Stimulated activated naive CD8-positive, alpha-beta T cell treated with anti-CD3 and anti-CD28 coated beads, Interleukin-15, Interleukin-2, amounts not matched to agents 100 U/mL and 50 U/mL, for 24 hours (primary cell): ENCODE data around the gene CSTF3.

Experiments used
- ATAC-seq: fragments of 150-1000 bp; cut with Tn5 transposase; one replicate; pipeline ENCODE4 v1.10.0; 2021
- DNase-seq: peaks from one replicate; pipeline ENCODE4 v3.0.0; 2021

CSTF3 gene

GRCh38 chr11:33040862-33041453 is 120.3 kb downstream of the CSTF3 start:
- no peak for DNase-seq
- peak; percentile 41 for ATAC-seq

DNA sequence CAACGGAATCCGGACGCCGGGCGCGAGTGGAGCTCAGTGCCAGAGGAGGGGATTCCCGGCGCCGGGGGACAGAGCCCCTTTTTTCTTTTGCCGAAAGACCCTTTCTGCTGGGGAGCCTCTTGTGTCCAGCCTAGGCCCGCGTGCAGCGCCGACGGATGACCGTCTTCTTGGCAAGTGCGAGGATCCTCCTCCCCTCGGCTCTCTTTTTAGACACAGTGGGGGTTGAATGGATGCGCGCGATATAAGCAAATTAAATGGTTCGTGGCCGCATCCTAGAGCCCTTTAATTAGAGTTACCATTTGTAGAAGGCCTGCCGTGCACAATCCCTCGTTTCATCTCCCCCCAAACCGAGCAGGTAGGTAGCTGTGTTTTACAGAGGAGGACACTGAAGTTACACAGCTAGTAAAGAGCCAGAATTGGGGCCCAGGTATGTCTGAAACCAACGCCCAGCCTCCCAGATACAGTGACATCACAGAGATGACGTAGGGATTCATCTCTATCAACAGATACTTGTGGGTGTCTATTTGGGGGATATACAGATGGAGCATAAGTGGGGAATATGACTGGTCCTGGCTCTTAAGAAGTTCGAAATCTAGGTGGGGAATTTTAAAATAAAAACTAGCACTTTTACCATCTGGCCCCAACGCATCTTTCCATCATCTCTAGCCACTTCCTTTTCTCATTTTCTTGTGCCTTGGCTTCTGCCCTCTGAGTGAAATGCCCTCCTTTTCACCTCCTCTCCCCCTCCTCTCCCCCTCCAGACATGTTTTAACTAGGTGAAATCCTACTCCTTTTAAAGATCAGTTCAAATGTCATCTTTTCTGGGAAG is 121.0 kb downstream of the CSTF3 start:
- DNase-seq (peak; percentile 52), ATAC-seq (peak; percentile 82)

DNA sequence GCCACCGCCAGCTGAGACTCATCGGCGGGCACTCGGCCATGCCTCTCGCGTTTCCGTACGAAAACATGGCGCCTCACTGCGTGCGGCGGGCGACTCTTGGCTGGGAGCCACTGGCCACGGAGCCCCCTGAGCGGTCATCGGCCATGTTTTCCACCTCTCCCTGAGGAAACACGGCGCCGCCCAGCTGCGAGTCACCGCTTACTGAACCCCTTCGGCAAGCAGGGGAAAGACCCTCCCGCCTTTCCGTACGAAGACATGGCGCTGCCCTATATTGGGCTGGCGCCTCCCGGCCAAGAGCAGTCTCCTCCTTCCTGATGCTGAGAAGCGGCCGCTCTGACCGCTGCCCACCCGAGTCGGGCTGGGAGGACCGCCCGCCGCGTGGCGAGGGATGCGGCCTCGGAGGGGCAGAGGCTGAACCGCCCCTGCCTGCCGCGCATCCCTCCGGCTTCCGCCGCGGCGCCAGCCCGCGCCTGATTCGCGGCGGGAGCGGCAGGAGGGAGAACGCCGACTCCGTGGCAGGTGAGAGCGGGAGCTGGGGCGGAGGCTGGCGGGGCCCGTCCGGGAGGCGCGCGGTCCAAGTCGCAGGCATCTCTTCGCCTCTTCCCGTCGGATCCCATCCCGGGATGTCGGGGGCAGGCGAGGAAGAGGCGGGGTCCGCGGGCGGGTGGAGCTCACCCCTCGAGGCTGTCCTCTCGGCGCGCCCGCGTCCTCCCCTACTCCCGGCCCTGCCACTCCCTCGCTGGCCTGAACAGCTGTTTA is 121.8 kb downstream of the CSTF3 start, which contains the start of gene TCP11L1:
Gene TCP11L1, plus strand, starts transcription at position 299 of the 759 bp plus-strand sequence. CDS start 4,202 bp downstream, outside the sequence.
- peak; percentile 85 for DNase-seq
- ATAC-seq: peak; percentile 65

DNA sequence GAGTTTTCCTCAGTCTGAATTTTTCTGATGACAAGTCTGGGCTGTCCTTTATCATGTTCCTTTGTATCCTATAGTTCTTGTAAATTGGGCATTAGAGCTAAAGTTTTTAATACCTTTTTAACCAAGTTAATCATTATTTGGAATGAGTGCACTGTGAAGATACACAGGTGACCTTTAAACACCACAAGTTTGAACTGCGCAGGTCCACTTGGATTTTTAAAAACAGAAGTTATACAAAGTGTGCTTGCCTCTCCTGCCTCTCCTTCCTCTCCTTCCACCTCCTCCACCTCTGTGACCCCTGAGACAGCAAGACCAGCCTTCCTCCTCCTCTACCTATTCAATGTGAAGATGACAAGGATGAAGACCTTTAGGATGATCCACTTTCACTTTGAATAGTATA is 126.3 kb downstream of the CSTF3 start:
- DNase-seq (no peak), ATAC-seq (no peak)
